Motor neuron (in vitro differentiated cells): ENCODE results near the gene CAMK2B. TPM values are rescaled to one million over a fixed set of nuclear protein-coding genes. Genes with fewer than 3 reads are reported as not detected.

ENCODE experiments used
- ATAC-seq, 8 experiments: fragments of 200-7000 bp; cut with Tn5 transposase; replicated peaks in 6 of 8; 2 replicates each; pipeline ENCODE4 v1.8.0; 2021; ENCODE audit warnings: mild to moderate bottlenecking in 8 of 8, moderate library complexity in 8 of 8
- H3K27ac ChIP-seq, 2 donors: fragments of 250-450 bp; sonication (Bioruptor Pico); 2 replicates each; pipeline ENCODE4 v1.9.0; 2021; ENCODE audit warnings: antibody characterized with exemption in 2 of 2, mild to moderate bottlenecking in 2 of 2, moderate library complexity in 1 of 2
- H3K4me1 ChIP-seq, 2 donors: fragments of 250-450 bp; sonication (Bioruptor Pico); replicated peaks in 1 of 2; 2 replicates each; pipeline ENCODE4 v1.6.1; 2021; ENCODE audit warnings: antibody characterized with exemption in 2 of 2, mild to moderate bottlenecking in 2 of 2, moderate library complexity in 1 of 2
- H3K4me3 ChIP-seq, 5 donors: fragments of 250-450 bp; sonication (Bioruptor Pico); 2 replicates each; pipeline ENCODE4 v1.9.0; 2021; ENCODE audit warnings: antibody characterized with exemption in 5 of 5, mild to moderate bottlenecking in 5 of 5, moderate library complexity in 4 of 5
- WGBS, 10 experiments: fragments of 450-650 bp; shearing (Covaris generic); methylation state at CpG; one replicate each; pipeline ENCODE4 v1.0.0; 2022; 5-methylcytosine and 5-hydroxymethylcytosine counted together
- in situ Hi-C, 9 experiments: fragments of 400-800 bp; cut with MboI; loops; one replicate each; pipeline ENCODE4 v1.15.0; 2021; ENCODE audit warnings: low sequenced_read_pairs in 9 of 9, low pct_unique_long_range_greater_than_20kb in 2 of 9; ENCODE audit not compliant: unreplicated experiment in 9 of 9
- total RNA-seq, 8 experiments: library from RNA; unstranded; fragments of 300-600 nt; gene quantifications; 2 replicates each; pipeline versions ENCODE4 v1.2.3 to v1.2.4, GENCODE V29; 2022

CAMK2B gene
- total RNA-seq, 8 experiments from 2014 or later = 2.2 to 23.4 (median 9.9) TPM

GRCh38 chr7:44229546-44230105 lies 95.8 kb downstream of the CAMK2B start:
- no CpG with 5 or more reads among the region's 11 CpGs for WGBS, 10 experiments
- peak in 1 of 8 experiments; percentile 8 for ATAC-seq
- Histone ChIP-seq H3K4me3 (no peak overlapping the region), H3K4me1 (no peaks in the 10 kb centered on the region), H3K27ac (no peak overlapping the region)
- in situ Hi-C loops = loop anchor here in 3 of 9 experiments (10.0 to 25.0 kb wide), 3 partner anchors 245 to 333 kb away; partner anchors contain the start of genes NUDCD3 (in 2 of the 3) and DDX56 (in 1 of the 3)

GRCh38 chr7:44228571-44229350 lies 96.6 kb downstream of the CAMK2B start:
- no peak for ATAC-seq
- Histone ChIP-seq H3K27ac (no peak overlapping the region), H3K4me1 (peaks cover 0 to 3% of the 10 kb centered on the region in 2 donors), H3K4me3 (no peak overlapping the region)
- in situ Hi-C loops = loop anchor here in 3 of 9 experiments (10.0 to 25.0 kb wide), 3 partner anchors 246 to 334 kb away; partner anchors contain the start of genes NUDCD3 (in 2 of the 3) and DDX56 (in 1 of the 3)
- WGBS, 10 experiments = 40% methylated on average over 2 of the region's 29 CpGs; no CpG with 5 or more reads in 9 of the 10 experiments

- peaks cover 0 to 11% of the 10 kb centered on the region in 2 donors for H3K4me1 ChIP-seq
- WGBS, 10 experiments = 60 to 80% methylated on average over 1 to 2 of the region's 14 CpGs; no CpG with 5 or more reads in 8 of the 10 experiments
- no peak overlapping the region for H3K27ac ChIP-seq
- ATAC-seq = no peak
- in situ Hi-C loops = loop anchor here in 3 of 9 experiments (10.0 to 25.0 kb wide), 3 partner anchors 247 to 334 kb away; partner anchors contain the start of genes NUDCD3 (in 2 of the 3) and DDX56 (in 1 of the 3)
- H3K4me3 ChIP-seq = no peak overlapping the region
These were observed 97.5 kb downstream of the CAMK2B start for GRCh38 chr7:44227911-44228310.

GRCh38 chr7:44226396-44226753 lies 99.0 kb downstream of the CAMK2B start:
- no peak overlapping the region for H3K4me3 ChIP-seq
- H3K27ac ChIP-seq = no peak overlapping the region
- in situ Hi-C loops = loop anchor here in 3 of 9 experiments (10.0 to 25.0 kb wide), 3 partner anchors 248 to 336 kb away; partner anchors contain the start of genes NUDCD3 (in 2 of the 3) and DDX56 (in 1 of the 3)
- ATAC-seq = no peak
- WGBS, 10 experiments = 60 to 80% methylated on average over 3 to 5 of the region's 17 CpGs; no CpG with 5 or more reads in 8 of the 10 experiments
- peaks cover 0 to 11% of the 10 kb centered on the region in 2 donors for H3K4me1 ChIP-seq

GRCh38 chr7:44225566-44226395 lies 99.6 kb downstream of the CAMK2B start:
- H3K4me3 ChIP-seq = no peak overlapping the region
- peak in 4 of 8 experiments; percentile 10 to 51 (median 36) for ATAC-seq
- in situ Hi-C loops = loop anchor here in 3 of 9 experiments (10.0 to 25.0 kb wide), 3 partner anchors 249 to 337 kb away; partner anchors contain the start of genes NUDCD3 (in 2 of the 3) and DDX56 (in 1 of the 3)
- no peak overlapping the region for H3K27ac ChIP-seq
- WGBS, 10 experiments = 60 to 92% (median 80%) methylated on average over 1 to 10 of the region's 26 CpGs; no CpG with 5 or more reads in 7 of the 10 experiments
- peaks cover 0 to 11% of the 10 kb centered on the region in 2 donors for H3K4me1 ChIP-seq

- peaks cover 0 to 11% of the 10 kb centered on the region in 2 donors for H3K4me1 ChIP-seq
- 82% methylated on average over 4 of the region's 10 CpGs; no CpG with 5 or more reads in 9 of the 10 experiments for WGBS, 10 experiments
- in situ Hi-C loops = loop anchor here in 5 of 9 experiments (10.0 to 25.0 kb wide), 4 partner anchors 188 to 337 kb away; partner anchors contain the start of genes NUDCD3 (in 4 of the 5), DBNL (in 1 of the 5) and DDX56 (in 1 of the 5)
- no peak overlapping the region for H3K4me3 ChIP-seq
- no peak for ATAC-seq
- H3K27ac ChIP-seq = no peak overlapping the region
These were observed 100.3 kb downstream of the CAMK2B start for GRCh38 chr7:44224974-44225565.

GRCh38 chr7:44224080-44224973 lies 101.1 kb downstream of the CAMK2B start:
- in situ Hi-C loops = loop anchor here in 3 of 9 experiments (10.0 to 25.0 kb wide), 3 partner anchors 187 to 263 kb away; partner anchors contain the start of genes NUDCD3 (in 2 of the 3) and DBNL (in 1 of the 3)

GRCh38 chr7:44223362-44224079 lies 101.9 kb downstream of the CAMK2B start:
- in situ Hi-C loops = loop anchor here in 3 of 9 experiments (10.0 to 25.0 kb wide), 3 partner anchors 186 to 264 kb away; partner anchors contain the start of genes NUDCD3 (in 2 of the 3) and DBNL (in 1 of the 3)
- Histone ChIP-seq H3K27ac (no peak overlapping the region), H3K4me1 (peaks cover 4 to 16% of the 10 kb centered on the region in 2 donors), H3K4me3 (no peak overlapping the region)
- ATAC-seq = peak in 3 of 8 experiments; percentile 20 to 48 (median 48)
- 0 to 63% (median 55%) methylated on average over 1 to 2 of the region's 5 CpGs; no CpG with 5 or more reads in 6 of the 10 experiments for WGBS, 10 experiments

More at GRCh38 chr7:44224080-44224973, 101.1 kb downstream of the CAMK2B start:
- 4 to 100% (median 57%) methylated on average over 1 to 4 of the region's 18 CpGs; no CpG with 5 or more reads in 3 of the 10 experiments for WGBS, 10 experiments
- peak in 2 of 8 experiments; percentile 24 to 30 for ATAC-seq
- Histone ChIP-seq H3K4me3 (no peak overlapping the region), H3K4me1 (peaks cover 0 to 11% of the 10 kb centered on the region in 2 donors), H3K27ac (no peak overlapping the region)

- WGBS, 10 experiments = 20 to 91% (median 80%) methylated on average over 1 to 10 of the region's 11 CpGs; no CpG with 5 or more reads in 5 of the 10 experiments
- in situ Hi-C loops = loop anchor here in 3 of 9 experiments (10.0 to 25.0 kb wide), 3 partner anchors 186 to 264 kb away; partner anchors contain the start of genes NUDCD3 (in 2 of the 3) and DBNL (in 1 of the 3)
- peak in 1 of 8 experiments; percentile 11 for ATAC-seq
- Histone ChIP-seq H3K4me1 (peaks cover 11 to 23% of the 10 kb centered on the region in 2 donors), H3K4me3 (no peak overlapping the region), H3K27ac (no peak overlapping the region)
These were observed 102.6 kb downstream of the CAMK2B start for GRCh38 chr7:44222776-44223261.

DNA sequence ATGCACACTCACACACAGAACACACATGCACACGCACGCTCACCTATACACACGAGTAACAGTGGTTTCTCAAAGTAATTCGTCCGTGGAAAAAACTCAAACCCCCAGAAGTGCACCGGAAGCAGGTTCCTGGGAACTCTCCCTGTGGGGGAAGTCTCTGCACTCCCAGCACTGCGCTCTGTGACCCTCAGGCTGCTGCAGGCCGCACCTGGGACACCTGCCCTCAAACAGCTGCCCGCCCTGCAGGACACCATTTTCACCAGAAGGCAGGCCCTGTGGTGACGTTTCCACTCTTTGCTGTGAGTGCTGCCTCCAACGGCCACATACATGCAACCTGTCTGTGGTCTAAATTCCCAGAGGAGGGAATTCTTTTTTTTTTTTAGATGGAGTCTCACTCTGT lies 103.3 kb downstream of the CAMK2B start:
- no peak overlapping the region for H3K27ac ChIP-seq
- 77 to 100% (median 84%) methylated on average over 1 to 7 of the region's 11 CpGs; no CpG with 5 or more reads in 6 of the 10 experiments for WGBS, 10 experiments
- ATAC-seq = no peak
- H3K4me1 ChIP-seq = peaks cover 11 to 26% of the 10 kb centered on the region in 2 donors
- in situ Hi-C loops = loop anchor here in 3 of 9 experiments (10.0 to 25.0 kb wide), 3 partner anchors 185 to 265 kb away; partner anchors contain the start of genes NUDCD3 (in 2 of the 3) and DBNL (in 1 of the 3)
- no peak overlapping the region for H3K4me3 ChIP-seq
